Natural killer cell (primary cell): Measurements from ENCODE around the gene DLGAP4. TPM values are rescaled to one million over a fixed set of nuclear protein-coding genes. Genes with fewer than 3 reads are reported as not detected.

Experiments
- ATAC-seq, 3 donors: fragments of 150-1000 bp in 2 of 3; fragments of 200-7000 bp in 1 of 3; cut with Tn5 transposase; 1 replicate in 1 of 3; 2 replicates in 2 of 3; pipeline ENCODE4 v1.10.0; 2021; ENCODE audit warnings: mild to moderate bottlenecking in 2 of 3, moderate library complexity in 2 of 3
- DNase-seq, 2 donors: peaks; one replicate each; pipeline versions ENCODE4 v3.0.0 to v3.0.0-alpha.2; 2013 to 2021; ENCODE audit warnings: mixed read lengths in 1 of 2
- H3K27ac ChIP-seq: one replicate; pipeline ENCODE4 v1.5.1; 2013; ENCODE audit warnings: mild to moderate bottlenecking, low read length
- H3K27me3 ChIP-seq: one replicate; pipeline ENCODE4 v1.6.1; 2013; ENCODE audit warnings: low read length; ENCODE audit not compliant: control insufficient read depth, insufficient read depth
- H3K36me3 ChIP-seq: one replicate; pipeline ENCODE4 v1.6.1; 2013; ENCODE audit warnings: low read length; ENCODE audit not compliant: control insufficient read depth, insufficient read depth
- H3K4me1 ChIP-seq: one replicate; pipeline ENCODE4 v1.6.1; 2013; ENCODE audit warnings: low read length; ENCODE audit not compliant: control insufficient read depth, insufficient read depth
- H3K4me3 ChIP-seq: one replicate; pipeline ENCODE4 v1.5.1; 2013; ENCODE audit warnings: low read length
- H3K9me3 ChIP-seq: one replicate; pipeline ENCODE4 v1.6.1; 2013; ENCODE audit warnings: low read length; ENCODE audit not compliant: control insufficient read depth, insufficient read depth
- H3K27ac Mint-ChIP-seq, 2 donors: one replicate each; pipeline ENCODE4 v1.8.0; 2022; ENCODE audit warnings: mild to moderate bottlenecking in 2 of 2, mixed read lengths in 2 of 2, moderate library complexity in 1 of 2
- H3K27me3 Mint-ChIP-seq, 2 donors: one replicate each; pipeline ENCODE4 v1.8.0; 2022; ENCODE audit warnings: low read depth in 2 of 2, mixed read lengths in 2 of 2
- H3K36me3 Mint-ChIP-seq: one replicate; pipeline ENCODE4 v1.8.0; 2022; ENCODE audit warnings: mixed read lengths
- H3K4me1 Mint-ChIP-seq, 2 donors: one replicate each; pipeline ENCODE4 v1.8.0; 2022; ENCODE audit warnings: mixed read lengths in 2 of 2
- H3K4me3 Mint-ChIP-seq: one replicate; pipeline ENCODE4 v1.8.0; 2022; ENCODE audit warnings: mild to moderate bottlenecking, moderate library complexity, mixed read lengths
- H3K9me3 Mint-ChIP-seq, 2 donors: one replicate each; pipeline ENCODE4 v1.8.0; 2022; ENCODE audit warnings: mixed read lengths in 2 of 2
- CTCF ChIP-seq: fragments of 200-600 bp; IDR thresholded peaks from one replicate; pipeline ENCODE4 v1.8.0; 2022; ENCODE audit warnings: antibody characterized with exemption
- WGBS: methylation state at CpG from one replicate; pipeline ENCODE4 v1.1.7; 2013; ENCODE audit warnings: missing lambda C conversion rate; ENCODE audit not compliant: insufficient coverage; 5-methylcytosine and 5-hydroxymethylcytosine counted together
- intact Hi-C: fragments of 100-400 bp; cut with micrococcal nuclease; formaldehyde crosslinking; loops from one replicate; pipeline ENCODE4 v1.14.2; 2022
- total RNA-seq, 4 donors: library from RNA; stranded (reverse); fragments of 120-200 nt in 1 of 4; gene quantifications; one replicate each; pipeline versions ENCODE4 v1.2.3 to v1.2.4, GENCODE V29; 2013 to 2022

The DLGAP4 gene
- total RNA-seq, 3 donors from 2014 or later (not counting 1 experiment from before 2014, with no cell fraction given), result 47.9 to 51.6 (median 51.2) TPM

- H3K27me3 Mint-ChIP-seq, result no peaks in the 10 kb centered on the region
- no peaks in the 10 kb centered on the region for H3K9me3 ChIP-seq
- no peaks in the 10 kb centered on the region for H3K4me1 Mint-ChIP-seq
- no peak for DNase-seq
- H3K4me3 ChIP-seq, result no peak overlapping the region
- no peaks in the 10 kb centered on the region for H3K36me3 Mint-ChIP-seq
- no peaks in the 10 kb centered on the region for H3K9me3 Mint-ChIP-seq
- H3K27me3 ChIP-seq, result no peaks in the 10 kb centered on the region
- no peak overlapping the region for H3K27ac Mint-ChIP-seq
- H3K36me3 ChIP-seq, result no peaks in the 10 kb centered on the region
- WGBS, result 86% methylated on average over 16 of the region's 16 CpGs
- no peak overlapping the region for H3K4me3 Mint-ChIP-seq
- no peaks in the 10 kb centered on the region for H3K4me1 ChIP-seq
- TF ChIP-seq CTCF, result no peak
- H3K27ac ChIP-seq, result no peak overlapping the region
- no peak for ATAC-seq
- intact Hi-C loops, result no loop called here
Measured at GRCh38 chr20:36349384-36350170, 43.4 kb downstream of the DLGAP4 start.

DNA sequence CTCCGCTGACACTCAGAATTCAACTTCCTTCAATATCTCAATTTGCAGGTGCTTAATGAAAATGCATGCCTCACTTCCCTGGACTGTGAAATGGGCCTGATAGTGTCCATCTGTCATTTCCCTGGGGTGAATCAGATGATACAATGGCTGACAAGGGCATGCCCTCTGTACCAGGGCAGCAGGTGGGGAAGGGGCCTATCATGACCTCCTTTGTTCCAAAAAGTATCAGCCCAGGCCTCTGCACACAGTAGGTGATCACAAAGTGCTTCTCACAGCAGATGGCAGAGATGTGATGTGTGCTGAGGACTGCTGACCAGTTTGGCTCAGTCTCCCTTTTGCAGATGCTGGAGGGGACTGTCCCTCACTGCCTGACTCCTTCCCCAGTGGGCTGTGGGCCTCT is 44.3 kb downstream of the DLGAP4 start:
- H3K27me3 Mint-ChIP-seq, result no peaks in the 10 kb centered on the region
- no peak overlapping the region for H3K4me3 ChIP-seq
- no peak overlapping the region for H3K27ac ChIP-seq
- no peak overlapping the region for H3K4me3 Mint-ChIP-seq
- DNase-seq (no peak), ATAC-seq (no peak)
- H3K4me1 Mint-ChIP-seq, result no peaks in the 10 kb centered on the region
- no peaks in the 10 kb centered on the region for H3K4me1 ChIP-seq
- intact Hi-C loops, result no loop called here
- no peak overlapping the region for H3K27ac Mint-ChIP-seq
- no peaks in the 10 kb centered on the region for H3K9me3 ChIP-seq
- 100% methylated on average over 1 of the region's 1 CpG for WGBS
- H3K9me3 Mint-ChIP-seq, result no peaks in the 10 kb centered on the region
- TF ChIP-seq CTCF, result no peak
- no peaks in the 10 kb centered on the region for H3K36me3 ChIP-seq
- no peaks in the 10 kb centered on the region for H3K27me3 ChIP-seq
- no peaks in the 10 kb centered on the region for H3K36me3 Mint-ChIP-seq

- TF ChIP-seq CTCF, result no peak
- no peaks in the 10 kb centered on the region for H3K36me3 ChIP-seq
- H3K4me3 ChIP-seq, result no peak overlapping the region
- no peaks in the 10 kb centered on the region for H3K9me3 Mint-ChIP-seq
- no peak for ATAC-seq
- no peak overlapping the region for H3K27ac ChIP-seq
- 84% methylated on average over 6 of the region's 6 CpGs for WGBS
- no peaks in the 10 kb centered on the region for H3K4me1 Mint-ChIP-seq
- no peaks in the 10 kb centered on the region for H3K27me3 ChIP-seq
- no peaks in the 10 kb centered on the region for H3K27me3 Mint-ChIP-seq
- H3K9me3 ChIP-seq, result no peaks in the 10 kb centered on the region
- H3K4me3 Mint-ChIP-seq, result no peak overlapping the region
- no peak for DNase-seq
- H3K36me3 Mint-ChIP-seq, result no peaks in the 10 kb centered on the region
- H3K27ac Mint-ChIP-seq, result no peak overlapping the region
- no peaks in the 10 kb centered on the region for H3K4me1 ChIP-seq
- intact Hi-C loops, result no loop called here
Measured at GRCh38 chr20:36351937-36352336, 45.8 kb downstream of the DLGAP4 start.
